SH-SY5Y (cell line): ENCODE results near the gene PDIA2.

Experiments
- GATA2 ChIP-seq: IDR thresholded peaks from 2 replicates; pipeline ENCODE4 v1.6.1; 2011; ENCODE audit warnings: mild to moderate bottlenecking, low read depth, low read length
- GATA3 ChIP-seq: IDR thresholded peaks from 2 replicates; pipeline ENCODE4 v1.6.1; 2011; ENCODE audit warnings: low read depth, mild to moderate bottlenecking, low read length, moderate library complexity

Gene PDIA2

DNA sequence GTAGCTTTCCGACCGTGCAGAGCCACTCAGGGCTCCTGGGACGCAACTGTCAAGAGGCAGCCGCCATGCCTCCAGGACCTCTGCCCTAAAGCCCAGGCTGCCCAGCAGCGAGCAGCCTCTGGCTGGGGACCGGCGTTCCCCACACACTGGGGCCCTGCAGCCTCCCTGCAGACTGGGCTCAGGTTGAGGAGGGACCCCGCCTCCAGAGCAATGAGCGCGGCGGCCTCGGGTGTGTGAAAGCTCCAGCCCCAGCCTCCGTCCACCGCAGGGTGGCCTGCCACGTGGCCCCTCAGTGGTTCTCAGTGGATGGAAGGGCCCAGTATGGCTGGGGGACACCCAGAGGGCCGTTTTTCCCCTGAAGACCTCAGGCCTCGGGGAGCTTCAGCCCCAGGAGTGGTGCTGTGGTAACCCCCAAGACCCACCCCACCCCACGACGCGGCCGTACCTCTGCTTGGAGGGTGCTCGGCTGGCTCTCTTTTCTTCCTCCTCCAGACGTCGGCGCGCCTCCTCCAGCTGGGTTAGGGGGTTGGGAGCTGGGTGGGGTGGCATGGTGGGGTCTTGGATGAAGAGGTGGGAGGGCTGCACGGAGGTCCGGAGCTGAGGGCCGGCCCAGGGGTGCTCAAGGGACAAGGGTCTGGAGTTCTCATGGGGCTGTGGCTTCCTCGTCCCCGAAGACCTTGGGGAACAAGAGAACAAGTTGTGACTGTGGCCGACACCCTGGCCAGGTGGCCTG is 10.2 kb downstream of the PDIA2 start:
- TF ChIP-seq GATA2 (no peak), GATA3 (no peak)

DNA sequence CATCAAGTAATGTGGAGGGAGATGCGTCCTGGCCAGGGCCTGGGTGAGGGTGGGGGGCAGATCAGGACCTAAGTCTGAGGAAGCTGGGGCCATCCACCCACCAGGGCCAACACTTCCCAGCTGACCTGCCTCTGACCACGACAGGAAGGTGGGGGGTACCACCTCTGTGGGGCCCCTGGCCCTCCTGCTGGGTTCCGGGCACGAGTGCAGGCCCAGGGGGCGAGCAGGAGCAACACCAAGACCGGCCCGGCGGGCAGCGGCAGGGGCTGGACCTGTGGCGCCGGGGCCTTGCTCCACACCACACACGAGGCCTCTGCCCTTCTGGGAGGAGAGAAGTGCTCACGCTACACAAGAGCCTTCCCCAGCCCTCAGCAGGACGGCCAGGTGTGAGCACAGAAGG is 13.3 kb downstream of the PDIA2 start:
- no peak for TF ChIP-seq GATA2
- TF ChIP-seq GATA3: no peak

DNA sequence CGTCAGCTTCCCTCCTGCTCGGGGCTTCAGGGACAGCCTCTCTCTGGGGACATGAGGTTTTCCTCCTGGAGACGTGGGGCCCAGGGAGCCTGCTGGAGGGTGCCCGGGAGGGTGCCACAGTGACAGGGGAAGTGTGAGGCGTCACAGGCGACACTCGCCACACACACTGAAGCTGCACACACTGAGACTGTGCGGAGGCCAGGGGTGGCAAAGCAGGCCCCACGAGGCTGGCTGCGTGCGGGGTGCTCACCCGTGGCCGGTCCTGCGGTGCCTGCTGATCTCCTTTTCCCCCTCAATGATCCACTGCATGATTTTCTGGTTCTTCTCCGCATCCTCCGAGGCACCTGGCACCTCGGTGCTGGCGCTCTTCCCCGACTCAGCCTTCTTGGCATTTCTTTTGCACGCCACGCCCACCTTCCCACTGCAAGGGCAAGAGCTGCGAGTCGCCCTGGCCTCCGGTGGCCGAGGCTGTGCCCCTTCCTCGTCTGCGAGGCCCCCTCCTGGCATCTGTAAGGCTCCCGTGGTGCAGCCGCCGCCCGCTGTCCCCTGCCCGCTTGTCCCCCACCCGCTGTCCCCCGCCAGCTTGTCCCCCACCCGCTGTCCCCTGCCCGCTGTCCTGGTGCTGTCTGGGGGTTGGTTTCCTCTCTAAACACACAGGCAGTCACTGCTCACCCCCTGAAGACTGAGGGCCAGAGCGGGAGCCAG is 14.0 kb downstream of the PDIA2 start:
- TF ChIP-seq GATA2 (no peak), GATA3 (no peak)

GRCh38 chr16:297832-298231 is 14.9 kb downstream of the PDIA2 start:
- TF ChIP-seq GATA2: no peak
- TF ChIP-seq GATA3: no peak

- TF ChIP-seq GATA2 (no peak), GATA3 (no peak)
Measured at GRCh38 chr16:301235-301634, 18.3 kb downstream of the PDIA2 start.

- no peak for TF ChIP-seq GATA2
- no peak for TF ChIP-seq GATA3
Measured at GRCh38 chr16:301950-302349, 19.0 kb downstream of the PDIA2 start.

- no peak for TF ChIP-seq GATA3
Measured at GRCh38 chr16:303760-304505, 21.0 kb downstream of the PDIA2 start.

DNA sequence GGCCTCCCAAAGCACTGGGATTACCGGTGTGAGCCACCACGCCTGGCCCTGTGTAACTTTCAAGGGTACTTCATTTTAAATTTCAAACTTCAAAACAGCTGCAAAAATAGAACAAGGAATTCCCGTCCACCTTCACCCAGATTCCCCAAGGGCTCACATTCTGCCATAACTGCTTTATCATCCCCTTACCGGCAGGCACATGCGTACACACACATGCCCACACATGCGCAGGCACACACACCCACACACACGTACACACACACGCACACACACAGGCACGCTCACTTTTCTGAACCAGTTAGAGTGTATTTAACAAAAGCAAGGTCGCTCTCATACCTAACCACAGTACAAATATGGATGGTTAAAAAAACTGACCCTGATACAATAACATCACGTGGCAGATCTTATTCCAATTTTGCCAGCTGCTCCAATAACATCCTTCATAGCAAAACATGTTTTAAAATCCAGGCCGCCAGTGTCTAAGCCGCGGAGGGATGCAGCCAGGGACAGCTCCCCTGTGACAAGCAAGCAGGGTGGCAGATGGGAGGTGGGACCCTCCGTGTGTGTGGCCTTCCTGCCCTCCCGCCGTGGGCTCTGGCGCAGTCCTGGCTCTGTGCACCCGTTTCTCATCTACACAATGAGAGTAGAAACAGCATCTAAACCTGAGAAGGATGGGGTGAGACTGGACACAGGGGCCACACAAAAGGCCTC is 23.1 kb downstream of the PDIA2 start:
- TF ChIP-seq GATA2: no peak
- TF ChIP-seq GATA3: no peak

GRCh38 chr16:306911-307370 is 24.0 kb downstream of the PDIA2 start:
- TF ChIP-seq GATA3: no peak
- no peak for TF ChIP-seq GATA2

- TF ChIP-seq GATA2: no peak
- no peak for TF ChIP-seq GATA3
Measured at GRCh38 chr16:307691-308312, 24.8 kb downstream of the PDIA2 start.

DNA sequence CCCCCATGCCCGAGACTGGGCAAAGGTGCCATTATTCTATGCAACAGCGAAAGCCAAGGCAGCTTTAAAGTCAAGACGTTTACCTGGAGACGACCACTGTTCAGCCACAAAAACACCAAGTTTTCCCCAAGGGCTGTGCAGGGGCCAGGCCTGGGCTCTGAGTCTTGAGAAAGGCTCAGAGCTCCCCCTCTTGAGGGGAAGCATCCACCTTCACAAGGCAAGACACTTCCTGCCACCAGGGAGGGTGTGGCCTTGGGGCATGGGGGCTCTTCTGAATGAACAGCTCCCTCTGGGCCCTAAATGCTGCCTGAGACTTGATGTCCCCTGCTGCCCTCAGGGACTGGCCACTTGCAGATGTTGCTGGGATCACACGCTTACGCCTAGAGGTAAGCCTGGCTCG is 26.5 kb downstream of the PDIA2 start:
- TF ChIP-seq GATA3: no peak
- no peak for TF ChIP-seq GATA2

GRCh38 chr16:311725-312124 is 28.8 kb downstream of the PDIA2 start:
- no peak for TF ChIP-seq GATA2
- TF ChIP-seq GATA3: no peak

GRCh38 chr16:314351-314750 is 31.4 kb downstream of the PDIA2 start:
- TF ChIP-seq GATA3 (no peak), GATA2 (no peak)
